Sigmoid colon (tissue), 7 donors: ENCODE results near the gene IL23R. TPM values are rescaled to one million over a fixed set of nuclear protein-coding genes. Genes with fewer than 3 reads are reported as not detected.
"Not testable (repeated sequence)": the region's sequence is repeated elsewhere in the genome, so short reads cannot be mapped to it uniquely, and the experiment has no call there.

Source experiments
- DNase-seq: peaks from one replicate; pipeline ENCODE4 v3.0.0-alpha.2; 2019
- H3K27ac ChIP-seq, 4 donors: fragments of 200-600 bp; sonication (generic); one replicate each; pipeline ENCODE4 v1.5.1; 2016 to 2019; ENCODE audit warnings: mild to moderate bottlenecking in 1 of 4
- H3K27me3 ChIP-seq, 3 donors: fragments of 200-600 bp; sonication (generic); one replicate each; pipeline ENCODE4 v1.5.1; 2019; ENCODE audit warnings: mild to moderate bottlenecking in 1 of 3
- H3K36me3 ChIP-seq, 4 donors: fragments of 200-600 bp; sonication (generic); one replicate each; pipeline ENCODE4 v1.5.1; 2016 to 2019
- H3K4me1 ChIP-seq, 4 donors: fragments of 200-600 bp; sonication (generic); one replicate each; pipeline ENCODE4 v1.5.1; 2017 to 2019
- H3K4me3 ChIP-seq, 4 donors: fragments of 200-600 bp; sonication (generic); one replicate each; pipeline ENCODE4 v1.5.1; 2017 to 2019; ENCODE audit warnings: mild to moderate bottlenecking in 2 of 4, moderate library complexity in 1 of 4
- H3K9me3 ChIP-seq, 4 donors: fragments of 200-600 bp in 3 of 4; sonication (generic) in 3 of 4; one replicate each; pipeline versions ENCODE4 v1.5.1 to v1.6.1; 2013 to 2019
- CTCF ChIP-seq, 4 experiments: fragments of 450-650 bp in 3 of 4; fragments of 200-600 bp in 1 of 4; IDR thresholded peaks; one replicate each; pipeline ENCODE4 v1.5.1; 2016 to 2019; ENCODE audit warnings: antibody characterized with exemption in 4 of 4, mild to moderate bottlenecking in 3 of 4, moderate library complexity in 2 of 4
- EP300 ChIP-seq, 4 donors: sonication (generic); formaldehyde crosslinking; IDR thresholded peaks; one replicate each; pipeline ENCODE4 v1.6.1; 2017; ENCODE audit warnings: antibody characterized with exemption in 4 of 4
- POLR2A ChIP-seq, 2 donors: fragments of 450-650 bp; IDR thresholded peaks; one replicate each; pipeline ENCODE4 v1.6.1; 2016; ENCODE audit warnings: antibody characterized with exemption in 2 of 2, mild to moderate bottlenecking in 2 of 2, moderate library complexity in 2 of 2
- POLR2AphosphoS5 ChIP-seq, 4 donors: sonication (generic); formaldehyde crosslinking; IDR thresholded peaks; one replicate each; pipeline ENCODE4 v1.6.1; 2017; ENCODE audit warnings: antibody characterized with exemption in 4 of 4
- WGBS, 2 donors: extraction: QIAGEN DNeasy Blood & Tissue Kit; methylation state at CpG; one replicate each; pipeline ENCODE4 v1.1.7; 2013; 5-methylcytosine and 5-hydroxymethylcytosine counted together
- intact Hi-C: fragments of 100-400 bp; cut with DNase I; formaldehyde crosslinking; loops from one replicate; pipeline ENCODE4 v1.15.1; 2023
- polyA plus RNA-seq, 3 donors: library from polyadenylated mRNA; stranded (reverse); fragments of 200-250 nt; gene quantifications; one replicate each; pipeline ENCODE4 v1.2.3, GENCODE V29; 2013
- total RNA-seq, 4 donors: library from RNA; depleted of rRNA; stranded (reverse); fragments of >200 nt; gene quantifications; one replicate each; pipeline ENCODE4 v1.1.0, GENCODE V29; 2016
- donor health status: healthy with polysubstance abuse.
- donor health status: Bipolar disorder and iron deficiency.
- donor health status: healthy.

Gene IL23R
- total and polyA plus RNA-seq, 7 donors: 0.58 to 0.69 (median 0.60) TPM; not detected in 4

DNA sequence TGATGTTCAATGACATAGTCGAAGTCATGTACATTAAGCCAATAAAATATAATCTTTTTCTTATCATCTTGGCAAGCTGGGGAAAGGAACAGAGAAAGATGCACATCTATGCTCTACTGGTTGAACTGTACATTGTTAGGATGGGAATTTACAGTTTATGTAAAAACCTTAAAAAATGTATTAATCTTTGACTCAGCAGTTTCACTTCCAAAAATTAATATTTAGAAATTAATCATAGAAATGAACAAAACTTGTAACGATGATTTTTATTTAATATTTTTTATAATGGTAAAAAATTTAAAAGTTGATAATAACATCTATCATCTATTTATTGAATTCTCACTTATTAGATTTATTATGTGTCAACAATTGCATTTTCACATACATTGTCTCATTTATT lies 25.8 kb upstream of the IL23R start:
- no peak for TF ChIP-seq CTCF (IDR thresholded peaks at IDR 0.05)
- no peak for TF ChIP-seq EP300 (IDR thresholded peaks at IDR 0.05)
- TF ChIP-seq POLR2A (IDR thresholded peaks at IDR 0.05): no peak
- no peak for TF ChIP-seq POLR2AphosphoS5 (IDR thresholded peaks at IDR 0.05)
- H3K4me3 ChIP-seq: no peak overlapping the region
- DNase-seq: no peak
- H3K9me3 ChIP-seq: no peaks in the 10 kb centered on the region
- intact Hi-C loops: no loop called here
- WGBS, 2 donors: 62 to 79% methylated on average over 2 of the region's 2 CpGs
- no peaks in the 10 kb centered on the region for H3K36me3 ChIP-seq
- no peaks in the 10 kb centered on the region for H3K27me3 ChIP-seq
- H3K27ac ChIP-seq: no peak overlapping the region
- peaks cover 0 to 2% (median under 1%) of the 10 kb centered on the region in 4 donors for H3K4me1 ChIP-seq

DNA sequence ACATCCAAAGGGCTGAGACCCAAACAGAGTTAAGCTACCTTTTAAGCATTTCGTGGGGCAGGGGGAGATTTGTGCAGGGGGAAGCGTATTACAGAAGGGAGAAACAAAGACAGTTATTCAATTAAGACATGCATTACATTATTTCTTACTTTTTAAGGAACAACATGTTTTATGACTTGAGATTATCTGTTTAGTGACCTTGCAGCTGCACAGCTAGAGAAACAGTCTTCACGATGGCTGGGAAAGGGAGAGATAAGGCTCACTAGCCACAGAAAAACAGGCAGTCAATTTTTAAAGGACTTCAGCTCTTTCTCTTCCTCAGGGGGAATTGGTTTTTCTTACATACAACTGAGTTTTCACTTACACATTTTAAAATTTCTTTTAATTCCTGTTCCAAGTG lies 24.4 kb upstream of the IL23R start:
- H3K27ac ChIP-seq, H3K4me1 ChIP-seq, intact Hi-C loops: not testable (repeated sequence)

DNA sequence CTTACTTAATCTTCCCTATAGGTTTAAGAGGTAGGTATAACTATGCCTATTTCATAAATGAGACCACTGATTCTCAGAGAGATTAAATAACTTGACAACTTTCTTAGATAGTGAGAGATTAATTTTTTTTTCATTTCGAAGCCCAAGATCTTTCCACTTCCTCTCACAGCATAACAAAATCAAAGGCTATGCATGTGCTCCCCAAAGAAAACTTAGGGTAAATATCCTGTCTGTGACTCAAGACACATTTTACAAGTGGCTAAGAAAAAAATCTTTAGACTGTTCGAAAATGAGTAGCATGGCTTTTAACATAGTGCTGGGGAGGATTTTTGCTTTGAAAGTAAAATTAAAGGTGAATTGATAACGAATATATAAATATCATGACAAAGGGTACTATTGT lies 23.3 kb upstream of the IL23R start:
- intact Hi-C loops: no loop called here

More for the DNA sequence above, 24.4 kb upstream of the IL23R start:
- not testable (repeated sequence) for H3K36me3 ChIP-seq, H3K9me3 ChIP-seq, DNase-seq, H3K4me3 ChIP-seq, H3K27me3 ChIP-seq
- 37 to 66% methylated on average over 3 of the region's 3 CpGs for WGBS, 2 donors

DNA sequence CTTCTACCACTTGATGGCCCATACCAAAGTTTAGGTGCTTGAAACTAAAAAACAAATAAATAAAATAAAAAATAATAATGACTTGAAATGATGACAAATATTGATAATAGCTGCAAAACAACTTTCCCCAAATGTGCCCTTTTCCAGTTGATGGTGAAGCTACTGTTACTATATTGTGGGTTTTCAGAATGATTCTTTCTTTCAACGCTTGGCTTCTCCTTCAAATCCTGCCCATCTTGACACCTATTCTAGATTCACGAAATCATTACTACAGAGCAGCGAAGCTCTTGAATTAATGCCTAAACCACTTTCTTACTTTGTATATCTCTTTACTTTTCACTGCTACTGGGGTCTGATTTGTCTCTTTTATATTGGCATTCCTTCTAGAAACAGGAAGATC lies 22.3 kb upstream of the IL23R start:
- TF ChIP-seq CTCF (IDR thresholded peaks at IDR 0.05) (no peak), EP300 (IDR thresholded peaks at IDR 0.05) (no peak), POLR2A (IDR thresholded peaks at IDR 0.05) (no peak), POLR2AphosphoS5 (IDR thresholded peaks at IDR 0.05) (no peak)
- 85 to 90% methylated on average over 3 of the region's 3 CpGs for WGBS, 2 donors
- no peaks in the 10 kb centered on the region for H3K27me3 ChIP-seq
- intact Hi-C loops: no loop called here
- H3K36me3 ChIP-seq: no peaks in the 10 kb centered on the region
- no peak overlapping the region for H3K4me3 ChIP-seq
- no peaks in the 10 kb centered on the region for H3K9me3 ChIP-seq
- DNase-seq: no peak
- H3K27ac ChIP-seq: no peak overlapping the region
- peaks cover 0 to 4% (median 2%) of the 10 kb centered on the region in 4 donors for H3K4me1 ChIP-seq

More for the DNA sequence above, 23.3 kb upstream of the IL23R start:
- TF ChIP-seq POLR2A (IDR thresholded peaks at IDR 0.05) (no peak), EP300 (IDR thresholded peaks at IDR 0.05) (no peak), CTCF (IDR thresholded peaks at IDR 0.05) (no peak), POLR2AphosphoS5 (IDR thresholded peaks at IDR 0.05) (no peak)
- Histone ChIP-seq H3K4me3 (no peak overlapping the region), H3K9me3 (no peaks in the 10 kb centered on the region), H3K4me1 (no peaks in the 10 kb centered on the region), H3K27me3 (no peaks in the 10 kb centered on the region), H3K36me3 (no peaks in the 10 kb centered on the region), H3K27ac (no peak overlapping the region)
- 63 to 76% methylated on average over 3 of the region's 3 CpGs for WGBS, 2 donors
- no peak for DNase-seq

GRCh38 chr1:67144696-67145095 lies 21.6 kb upstream of the IL23R start:
- Histone ChIP-seq H3K4me3 (no peak overlapping the region), H3K9me3 (no peaks in the 10 kb centered on the region), H3K27ac (no peak overlapping the region), H3K36me3 (no peaks in the 10 kb centered on the region), H3K4me1 (peaks cover 0 to 8% (median 3%) of the 10 kb centered on the region in 4 donors), H3K27me3 (no peaks in the 10 kb centered on the region)
- WGBS, 2 donors: 86 to 87% methylated on average over 2 of the region's 2 CpGs
- no peak for TF ChIP-seq POLR2AphosphoS5 (IDR thresholded peaks at IDR 0.05)
- TF ChIP-seq CTCF (IDR thresholded peaks at IDR 0.05): no peak
- no peak for TF ChIP-seq POLR2A (IDR thresholded peaks at IDR 0.05)
- TF ChIP-seq EP300 (IDR thresholded peaks at IDR 0.05): no peak
- intact Hi-C loops: loop anchor here (5.0 kb wide), 1 partner anchor 92 kb away; the partner anchor contains the start of gene SLC35D1
- no peak for DNase-seq
